Measurements from ENCODE around the gene OXLD1.

OXLD1 gene

DNA sequence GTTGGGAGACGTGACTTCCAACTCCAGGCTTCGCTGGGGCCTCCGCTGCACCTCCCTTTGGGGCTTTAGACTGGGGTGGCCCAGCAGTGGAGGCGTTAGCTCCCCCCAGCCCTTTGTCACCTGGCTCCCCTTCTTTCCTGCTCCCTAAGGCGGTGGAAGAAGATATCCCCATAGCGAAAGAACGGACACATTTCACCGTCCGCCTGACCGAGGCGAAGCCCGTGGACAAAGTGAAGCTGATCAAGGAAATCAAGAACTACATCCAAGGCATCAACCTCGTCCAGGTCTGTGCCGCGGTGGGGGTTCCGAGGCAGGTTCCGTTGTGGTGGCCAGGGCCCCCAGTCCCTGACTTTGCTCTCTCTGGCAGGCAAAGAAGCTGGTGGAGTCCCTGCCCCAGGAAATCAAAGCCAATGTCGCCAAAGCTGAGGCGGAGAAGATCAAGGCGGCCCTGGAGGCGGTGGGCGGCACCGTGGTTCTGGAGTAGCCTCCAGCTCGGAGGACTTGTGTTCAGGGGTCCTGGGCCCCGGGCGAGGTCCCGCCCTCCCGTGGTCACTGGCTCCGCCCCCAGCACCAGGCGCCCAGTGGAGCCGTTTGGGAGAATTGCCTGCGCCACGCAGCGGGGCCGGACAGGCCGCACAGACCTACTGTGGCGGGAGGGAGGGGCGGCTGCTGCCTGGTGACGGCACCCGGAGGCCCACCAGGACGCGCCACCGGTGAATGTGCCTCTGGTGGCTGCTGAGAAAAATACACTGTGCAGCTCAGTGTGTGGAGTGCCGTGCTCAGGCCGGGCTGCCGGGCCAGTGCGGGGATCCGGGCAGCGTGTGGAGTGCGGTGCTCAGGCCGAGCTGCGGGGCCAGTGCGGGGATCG is 40.6 kb upstream of the OXLD1 start:
- Histone ChIP-seq H3K4me1 (ENCODE audit: control insufficient read depth, insufficient read depth, low read length) (peaks cover 6% of the 10 kb centered on the region; the same call in 1 of the 2 replicates), H3K36me3 (ENCODE audit: control insufficient read depth in 2 of 2, insufficient read depth in 1 of 2, low read length in 2 of 2) (peaks cover 19 to 55% of the 10 kb centered on the region in 2 experiments), H3K9me3 (ENCODE audit: control insufficient read depth, insufficient read depth, low read depth, low read length) (no peaks in the 10 kb centered on the region), H3K27ac (ENCODE audit: extremely low read depth, low read depth, low read length) (peak overlapping the region; percentile 17; the same call in 1 of the 2 replicates), H3K4me3 (ENCODE audit: low read depth, low read length) (no peak overlapping the region)
- ChIA-PET CTCF (interaction anchor here (0.6 kb wide), 1 partner anchor 148 kb away, joined by 4 read pairs; no protein-coding TSS in a partner anchor), POLR2A (interaction anchor here (1.0 to 1.8 kb wide), 4 partner anchors 19 to 126 kb away, joined by 3 to 7 read pairs (median 4); partner anchors contain the start of genes ARL16, CCDC137, HGS and MCRIP1)
- no peak for TF ChIP-seq KLF9 (tag by site-specific recombination; IDR thresholded peaks at IDR 0.05; ENCODE audit: low read depth)
- TF ChIP-seq KLF1 (tag by site-specific recombination; IDR thresholded peaks at IDR 0.05): no peak
- no peak for TF ChIP-seq ZFP69B (tag by site-specific recombination; IDR thresholded peaks at IDR 0.05)
- no peak for TF ChIP-seq ZNF473 (tag by site-specific recombination; IDR thresholded peaks at IDR 0.05)
- TF ChIP-seq, protein P1, sequence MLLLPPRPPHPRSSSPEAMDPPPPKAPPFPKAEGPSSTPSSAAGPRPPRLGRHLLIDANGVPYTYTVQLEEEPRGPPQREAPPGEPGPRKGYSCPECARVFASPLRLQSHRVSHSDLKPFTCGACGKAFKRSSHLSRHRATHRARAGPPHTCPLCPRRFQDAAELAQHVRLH (tag by site-specific recombination; IDR thresholded peaks at IDR 0.05): no peak
- TF ChIP-seq, protein P2, sequence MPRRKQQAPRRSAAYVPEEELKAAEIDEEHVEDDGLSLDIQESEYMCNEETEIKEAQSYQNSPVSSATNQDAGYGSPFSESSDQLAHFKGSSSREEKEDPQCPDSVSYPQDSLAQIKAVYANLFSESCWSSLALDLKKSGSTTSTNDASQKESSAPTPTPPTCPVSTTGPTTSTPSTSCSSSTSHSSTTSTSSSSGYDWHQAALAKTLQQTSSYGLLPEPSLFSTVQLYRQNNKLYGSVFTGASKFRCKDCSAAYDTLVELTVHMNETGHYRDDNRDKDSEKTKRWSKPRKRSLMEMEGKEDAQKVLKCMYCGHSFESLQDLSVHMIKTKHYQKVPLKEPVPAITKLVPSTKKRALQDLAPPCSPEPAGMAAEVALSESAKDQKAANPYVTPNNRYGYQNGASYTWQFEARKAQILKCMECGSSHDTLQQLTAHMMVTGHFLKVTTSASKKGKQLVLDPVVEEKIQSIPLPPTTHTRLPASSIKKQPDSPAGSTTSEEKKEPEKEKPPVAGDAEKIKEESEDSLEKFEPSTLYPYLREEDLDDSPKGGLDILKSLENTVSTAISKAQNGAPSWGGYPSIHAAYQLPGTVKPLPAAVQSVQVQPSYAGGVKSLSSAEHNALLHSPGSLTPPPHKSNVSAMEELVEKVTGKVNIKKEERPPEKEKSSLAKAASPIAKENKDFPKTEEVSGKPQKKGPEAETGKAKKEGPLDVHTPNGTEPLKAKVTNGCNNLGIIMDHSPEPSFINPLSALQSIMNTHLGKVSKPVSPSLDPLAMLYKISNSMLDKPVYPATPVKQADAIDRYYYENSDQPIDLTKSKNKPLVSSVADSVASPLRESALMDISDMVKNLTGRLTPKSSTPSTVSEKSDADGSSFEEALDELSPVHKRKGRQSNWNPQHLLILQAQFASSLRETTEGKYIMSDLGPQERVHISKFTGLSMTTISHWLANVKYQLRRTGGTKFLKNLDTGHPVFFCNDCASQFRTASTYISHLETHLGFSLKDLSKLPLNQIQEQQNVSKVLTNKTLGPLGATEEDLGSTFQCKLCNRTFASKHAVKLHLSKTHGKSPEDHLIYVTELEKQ (tag by site-specific recombination; IDR thresholded peaks at IDR 0.05; ENCODE audit: borderline replicate concordance): no peak
- no peak for TF ChIP-seq ZNF404 (tag by site-specific recombination; IDR thresholded peaks at IDR 0.05)
- no peak for TF ChIP-seq ZNF560 (tag by site-specific recombination; IDR thresholded peaks at IDR 0.05; ENCODE audit: borderline replicate concordance)
- TF ChIP-seq, protein P3, sequence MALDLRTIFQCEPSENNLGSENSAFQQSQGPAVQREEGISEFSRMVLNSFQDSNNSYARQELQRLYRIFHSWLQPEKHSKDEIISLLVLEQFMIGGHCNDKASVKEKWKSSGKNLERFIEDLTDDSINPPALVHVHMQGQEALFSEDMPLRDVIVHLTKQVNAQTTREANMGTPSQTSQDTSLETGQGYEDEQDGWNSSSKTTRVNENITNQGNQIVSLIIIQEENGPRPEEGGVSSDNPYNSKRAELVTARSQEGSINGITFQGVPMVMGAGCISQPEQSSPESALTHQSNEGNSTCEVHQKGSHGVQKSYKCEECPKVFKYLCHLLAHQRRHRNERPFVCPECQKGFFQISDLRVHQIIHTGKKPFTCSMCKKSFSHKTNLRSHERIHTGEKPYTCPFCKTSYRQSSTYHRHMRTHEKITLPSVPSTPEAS (tag by site-specific recombination; IDR thresholded peaks at IDR 0.05): no peak
- TF ChIP-seq, protein P4, sequence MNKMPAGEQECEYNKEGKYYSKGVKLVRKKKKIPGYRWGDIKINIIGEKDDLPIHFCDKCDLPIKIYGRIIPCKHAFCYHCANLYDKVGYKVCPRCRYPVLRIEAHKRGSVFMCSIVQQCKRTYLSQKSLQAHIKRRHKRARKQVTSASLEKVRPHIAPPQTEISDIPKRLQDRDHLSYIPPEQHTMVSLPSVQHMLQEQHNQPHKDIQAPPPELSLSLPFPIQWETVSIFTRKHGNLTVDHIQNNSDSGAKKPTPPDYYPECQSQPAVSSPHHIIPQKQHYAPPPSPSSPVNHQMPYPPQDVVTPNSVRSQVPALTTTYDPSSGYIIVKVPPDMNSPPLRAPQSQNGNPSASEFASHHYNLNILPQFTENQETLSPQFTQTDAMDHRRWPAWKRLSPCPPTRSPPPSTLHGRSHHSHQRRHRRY (tag by site-specific recombination; IDR thresholded peaks at IDR 0.05): no peak
- TF ChIP-seq ZNF184 (tag by site-specific recombination; IDR thresholded peaks at IDR 0.05): no peak

DNA sequence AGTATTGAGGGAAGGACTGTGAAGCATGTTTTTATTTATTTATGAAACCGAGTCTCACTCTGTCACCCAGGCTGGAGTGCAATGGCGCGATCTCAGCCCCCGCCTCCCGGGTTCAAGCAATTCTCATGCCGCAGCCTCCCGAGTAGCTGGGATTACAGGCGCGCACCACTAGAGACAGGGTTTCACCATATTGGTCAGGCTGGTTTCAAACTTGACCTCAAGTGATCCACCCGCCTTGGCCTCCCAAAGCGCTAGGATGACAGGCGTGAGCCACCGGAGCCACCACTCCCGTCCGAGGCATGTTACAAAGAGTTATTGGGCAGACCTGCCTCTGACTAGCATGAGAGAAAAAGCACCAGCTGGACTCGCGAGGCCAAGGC is 39.8 kb upstream of the OXLD1 start:
- no peak for TF ChIP-seq YY2 (tag by site-specific recombination; IDR thresholded peaks at IDR 0.05)
- TF ChIP-seq KLF1 (tag by site-specific recombination; IDR thresholded peaks at IDR 0.05): 0 out of 2 replicates have a peak, but pooled peaks have one; percentile 33
- H3K36me3 ChIP-seq (ENCODE audit: control insufficient read depth in 2 of 2, insufficient read depth in 1 of 2, low read length in 2 of 2): peaks cover 20 to 63% of the 10 kb centered on the region in 2 experiments
- ChIA-PET CTCF (interaction anchor here (0.6 kb wide), 1 partner anchor 149 kb away, joined by 4 read pairs; no protein-coding TSS in a partner anchor), POLR2A (interaction anchor here (1.0 to 1.8 kb wide), 4 partner anchors 19 to 127 kb away, joined by 3 to 7 read pairs (median 4); partner anchors contain the start of genes ARL16, CCDC137, HGS and MCRIP1)
- no peak overlapping the region for H3K27ac ChIP-seq (ENCODE audit: extremely low read depth, low read depth, low read length)
- H3K4me3 ChIP-seq (ENCODE audit: low read depth, low read length): no peak overlapping the region
- H3K9me3 ChIP-seq (ENCODE audit: control insufficient read depth, insufficient read depth, low read depth, low read length): no peaks in the 10 kb centered on the region
- H3K4me1 ChIP-seq (ENCODE audit: control insufficient read depth, insufficient read depth, low read length): peaks cover 4% of the 10 kb centered on the region; the same call in 1 of the 2 replicates
